Endodermal cell (in vitro differentiated cells): Measurements from ENCODE around the gene FKBP9. TPM values are rescaled to one million over a fixed set of nuclear protein-coding genes. Genes with fewer than 3 reads are reported as not detected.

ENCODE experiments used
- DNase-seq: peaks from one replicate; pipeline ENCODE4 v3.0.0-alpha.2; 2017
- H3K27ac ChIP-seq: 2 replicates; pipeline ENCODE4 v1.5.1; 2013; ENCODE audit warnings: mild to moderate bottlenecking, low read depth, low read length, moderate library complexity
- H3K27me3 ChIP-seq: 2 replicates; pipeline ENCODE4 v1.6.1; 2013; ENCODE audit warnings: mild to moderate bottlenecking, low read length, moderate library complexity; ENCODE audit not compliant: insufficient read depth, control insufficient read depth, poor library complexity, severe bottlenecking
- H3K36me3 ChIP-seq: 2 replicates; pipeline ENCODE4 v1.7.0; 2013; ENCODE audit warnings: mild to moderate bottlenecking, low read length, moderate library complexity; ENCODE audit not compliant: control insufficient read depth, insufficient read depth
- H3K4me1 ChIP-seq: one replicate; pipeline ENCODE4 v1.7.0; 2013; ENCODE audit warnings: low read length; ENCODE audit not compliant: control insufficient read depth, insufficient read depth
- H3K4me3 ChIP-seq: 2 replicates; pipeline ENCODE4 v1.5.1; 2013; ENCODE audit warnings: mild to moderate bottlenecking, low read length, moderate library complexity
- H3K9ac ChIP-seq: 2 replicates; pipeline ENCODE4 v1.6.1; 2013; ENCODE audit warnings: mild to moderate bottlenecking, low read length, moderate library complexity; ENCODE audit not compliant: poor library complexity, severe bottlenecking; ENCODE audit errors: extremely low read depth
- H3K9me3 ChIP-seq: 2 replicates; pipeline ENCODE4 v1.6.1; 2013; ENCODE audit warnings: mild to moderate bottlenecking, low read length, moderate library complexity; ENCODE audit not compliant: control insufficient read depth
- H3K27ac Mint-ChIP-seq: 2 replicates; pipeline ENCODE4 v1.8.0; 2020; ENCODE audit warnings: mixed read lengths
- H3K27me3 Mint-ChIP-seq: 2 replicates; pipeline ENCODE4 v1.8.0; 2021; ENCODE audit warnings: mild to moderate bottlenecking, mixed read lengths; ENCODE audit not compliant: insufficient read depth
- H3K36me3 Mint-ChIP-seq: 2 replicates; pipeline ENCODE4 v1.8.0; 2020; ENCODE audit warnings: low read depth, mixed read lengths
- H3K4me1 Mint-ChIP-seq: 2 replicates; pipeline ENCODE4 v1.8.0; 2020; ENCODE audit warnings: mixed read lengths
- H3K4me3 Mint-ChIP-seq: 2 replicates; pipeline ENCODE4 v1.8.0; 2020; ENCODE audit warnings: mild to moderate bottlenecking, moderate library complexity, mixed read lengths
- H3K9me3 Mint-ChIP-seq: 2 replicates; pipeline ENCODE4 v1.8.0; 2020; ENCODE audit warnings: mild to moderate bottlenecking, mixed read lengths
- CTCF ChIP-seq: fragments of 200-600 bp; sonication (generic); conservative IDR thresholded peaks from 2 replicates; pipeline ENCODE4 v1.5.0; 2021; ENCODE audit warnings: antibody characterized with exemption, mild to moderate bottlenecking
- WGBS, 2 experiments: methylation state at CpG; one replicate each; pipeline versions ENCODE4 v1.1.5 to v1.1.7; 2013; ENCODE audit warnings: missing lambda C conversion rate in 2 of 2, mixed read lengths in 1 of 2; ENCODE audit not compliant: insufficient coverage in 1 of 2, insufficient read length in 1 of 2; 5-methylcytosine and 5-hydroxymethylcytosine counted together
- total RNA-seq, 2 donors: library from RNA; stranded (reverse); fragmentation: NEBNext Ultra II Directional in 1 of 2; extraction: Animal tissue kit (Norgen Biotek cat#: 25700) in 1 of 2; gene quantifications; 2 replicates in 1 of 2; 3 replicates in 1 of 2; pipeline ENCODE4 v1.2.1, GENCODE V29; 2021

The FKBP9 gene
- total RNA-seq, 2 donors from 2014 or later: 58.0 to 68.0 TPM

GRCh38 chr7:33043501-33044400 lies 86.5 kb downstream of the FKBP9 start:
- Histone ChIP-seq H3K27ac (no peak overlapping the region), H3K4me3 (no peak overlapping the region)
- H3K27ac Mint-ChIP-seq: peak overlapping the region; percentile 4

GRCh38 chr7:33044401-33044718 lies 87.1 kb downstream of the FKBP9 start:
- WGBS, 2 experiments: 83 to 95% methylated on average over 1 to 2 of the region's 3 CpGs
- H3K36me3 ChIP-seq: no peaks in the 10 kb centered on the region
- Mint-ChIP-seq H3K27me3 (no peaks in the 10 kb centered on the region), H3K4me3 (no peak overlapping the region), H3K4me1 (peaks cover 14% of the 10 kb centered on the region), H3K27ac (no peak overlapping the region), H3K36me3 (no peaks in the 10 kb centered on the region), H3K9me3 (no peaks in the 10 kb centered on the region)
- H3K4me3 ChIP-seq: no peak overlapping the region
- H3K27ac ChIP-seq: no peak overlapping the region
- H3K27me3 ChIP-seq: no peaks in the 10 kb centered on the region
- TF ChIP-seq CTCF: no peak
- H3K9ac ChIP-seq: no peak overlapping the region
- H3K9me3 ChIP-seq: no peaks in the 10 kb centered on the region
- no peaks in the 10 kb centered on the region for H3K4me1 ChIP-seq
- DNase-seq: no peak

More at GRCh38 chr7:33043501-33044400, 86.5 kb downstream of the FKBP9 start:
- no peak overlapping the region for H3K4me3 Mint-ChIP-seq
- no peaks in the 10 kb centered on the region for H3K27me3 ChIP-seq
- no peaks in the 10 kb centered on the region for H3K4me1 ChIP-seq
- DNase-seq: no peak
- H3K27me3 Mint-ChIP-seq: no peaks in the 10 kb centered on the region
- 96 to 100% methylated on average over 4 to 5 of the region's 6 CpGs for WGBS, 2 experiments
- no peaks in the 10 kb centered on the region for H3K36me3 Mint-ChIP-seq
- no peak overlapping the region for H3K9ac ChIP-seq
- no peaks in the 10 kb centered on the region for H3K9me3 Mint-ChIP-seq
- H3K36me3 ChIP-seq: no peaks in the 10 kb centered on the region
- TF ChIP-seq CTCF: no peak
- peaks cover 15% of the 10 kb centered on the region for H3K4me1 Mint-ChIP-seq
- no peaks in the 10 kb centered on the region for H3K9me3 ChIP-seq

- H3K36me3 Mint-ChIP-seq: no peaks in the 10 kb centered on the region
- Histone ChIP-seq H3K4me3 (no peak overlapping the region), H3K9me3 (no peaks in the 10 kb centered on the region), H3K4me1 (no peaks in the 10 kb centered on the region), H3K36me3 (no peaks in the 10 kb centered on the region), H3K9ac (no peak overlapping the region), H3K27me3 (no peaks in the 10 kb centered on the region), H3K27ac (no peak overlapping the region)
- no peak for TF ChIP-seq CTCF
- no peaks in the 10 kb centered on the region for H3K9me3 Mint-ChIP-seq
- no peaks in the 10 kb centered on the region for H3K27me3 Mint-ChIP-seq
- DNase-seq: no peak
- 48 to 100% methylated on average over 1 to 2 of the region's 2 CpGs for WGBS, 2 experiments
- no peak overlapping the region for H3K4me3 Mint-ChIP-seq
- H3K4me1 Mint-ChIP-seq: peaks cover 9% of the 10 kb centered on the region
- no peak overlapping the region for H3K27ac Mint-ChIP-seq
These were observed 87.7 kb downstream of the FKBP9 start for GRCh38 chr7:33044986-33045385.
